ENCODE results near the gene PRKAA1.
"Not testable (repeated sequence)": the region's sequence is repeated elsewhere in the genome, so short reads cannot be mapped to it uniquely, and the experiment has no call there.

Gene PRKAA1

GRCh38 chr5:40794340-40794739 is 3.8 kb downstream of the PRKAA1 start:
- peaks cover 0 to 17% of the 10 kb centered on the region in 2 donors for H3K36me3 ChIP-seq (replicated peaks in 1 of 2; ENCODE audit: control insufficient read depth in 2 of 2, insufficient read depth in 2 of 2, low read length in 2 of 2)
- H3K18ac ChIP-seq (ENCODE audit: low read length); H3K23ac ChIP-seq (ENCODE audit: low read depth, low read length, poor library complexity); H2AFZ ChIP-seq (ENCODE audit: low read length); H3K9me3 ChIP-seq (replicated peaks in 1 of 2; ENCODE audit: control insufficient read depth in 2 of 2, insufficient read depth in 1 of 2, low read depth in 1 of 2, low read length in 2 of 2); H2BK120ac ChIP-seq (ENCODE audit: low read depth, low read length); H2AK5ac ChIP-seq (ENCODE audit: low read depth, low read length); H4K8ac ChIP-seq (ENCODE audit: low read depth, low read length); H3K4me1 ChIP-seq (ENCODE audit: control insufficient read depth in 2 of 2, insufficient read depth in 1 of 2, low read depth in 1 of 2, low read length in 2 of 2); H2BK5ac ChIP-seq (ENCODE audit: low read length); H3K4me3 ChIP-seq (ENCODE audit: low read length in 2 of 2); H3K27ac ChIP-seq (replicated peaks; ENCODE audit: low read length); DNase-seq (ENCODE audit: low spot score); H2BK15ac ChIP-seq (ENCODE audit: low read length); H3K79me1 ChIP-seq (ENCODE audit: low read depth, low read length); H3K9ac ChIP-seq (ENCODE audit: low read depth, low read length, poor library complexity); H3K4ac ChIP-seq (ENCODE audit: low read length); H3K4me2 ChIP-seq (ENCODE audit: insufficient read depth, low read length, poor library complexity, severe bottlenecking); H4K91ac ChIP-seq (ENCODE audit: low read depth, low read length, poor library complexity); H3K14ac ChIP-seq (ENCODE audit: low read length); H2BK12ac ChIP-seq (ENCODE audit: low read length); H3K27me3 ChIP-seq (ENCODE audit: control insufficient read depth in 3 of 3, insufficient read depth in 3 of 3, low read depth in 1 of 3, low read length in 3 of 3): not testable (repeated sequence)

DNA sequence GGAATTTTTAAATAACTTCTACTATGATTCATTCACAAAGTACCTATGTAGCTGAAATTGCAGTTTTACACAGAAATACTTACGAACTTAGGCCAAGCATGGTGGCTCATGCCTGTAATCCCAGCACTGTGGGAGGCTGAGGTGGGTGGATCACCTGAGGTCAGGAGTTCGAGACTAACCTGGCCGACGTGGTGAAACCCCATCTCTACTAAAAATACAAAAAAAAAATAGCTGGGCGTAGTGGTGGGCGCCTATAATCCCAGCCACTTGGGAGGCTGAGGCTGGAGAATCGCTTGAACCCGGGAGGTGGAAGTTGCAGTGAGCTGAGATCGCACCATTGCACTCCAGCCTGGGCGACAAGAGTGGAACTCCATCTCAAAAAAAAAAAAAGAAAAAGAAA is 5.5 kb downstream of the PRKAA1 start:
- H3K27me3 ChIP-seq (ENCODE audit: control insufficient read depth in 3 of 3, insufficient read depth in 3 of 3, low read depth in 1 of 3, low read length in 3 of 3); H3K4me1 ChIP-seq (ENCODE audit: control insufficient read depth in 2 of 2, insufficient read depth in 1 of 2, low read depth in 1 of 2, low read length in 2 of 2); H2AK5ac ChIP-seq (ENCODE audit: low read depth, low read length); H3K27ac ChIP-seq (replicated peaks; ENCODE audit: low read length); H2BK12ac ChIP-seq (ENCODE audit: low read length); H2BK15ac ChIP-seq (ENCODE audit: low read length); H2BK5ac ChIP-seq (ENCODE audit: low read length); H3K18ac ChIP-seq (ENCODE audit: low read length); H3K23ac ChIP-seq (ENCODE audit: low read depth, low read length, poor library complexity); H4K91ac ChIP-seq (ENCODE audit: low read depth, low read length, poor library complexity); H3K4ac ChIP-seq (ENCODE audit: low read length); H4K8ac ChIP-seq (ENCODE audit: low read depth, low read length); H2AFZ ChIP-seq (ENCODE audit: low read length); H3K14ac ChIP-seq (ENCODE audit: low read length); H2BK120ac ChIP-seq (ENCODE audit: low read depth, low read length); H3K4me2 ChIP-seq (ENCODE audit: insufficient read depth, low read length, poor library complexity, severe bottlenecking); H3K9ac ChIP-seq (ENCODE audit: low read depth, low read length, poor library complexity); DNase-seq (ENCODE audit: low spot score); H3K4me3 ChIP-seq (ENCODE audit: low read length in 2 of 2): not testable (repeated sequence)
- Histone ChIP-seq H3K36me3 (replicated peaks in 1 of 2; ENCODE audit: control insufficient read depth in 2 of 2, insufficient read depth in 2 of 2, low read length in 2 of 2) (peaks cover 0 to 21% of the 10 kb centered on the region in 2 donors), H3K79me1 (ENCODE audit: low read depth, low read length) (peaks cover 11% of the 10 kb centered on the region), H3K9me3 (replicated peaks in 1 of 2; ENCODE audit: control insufficient read depth in 2 of 2, insufficient read depth in 1 of 2, low read depth in 1 of 2, low read length in 2 of 2) (peaks cover 0 to 12% of the 10 kb centered on the region in 2 donors)
- WGBS, 2 donors (ENCODE audit: extremely low coverage in 2 of 2, insufficient read length in 2 of 2, insufficient replicate concordance in 1 of 2) = no CpG with 5 or more reads among the region's 10 CpGs

DNA sequence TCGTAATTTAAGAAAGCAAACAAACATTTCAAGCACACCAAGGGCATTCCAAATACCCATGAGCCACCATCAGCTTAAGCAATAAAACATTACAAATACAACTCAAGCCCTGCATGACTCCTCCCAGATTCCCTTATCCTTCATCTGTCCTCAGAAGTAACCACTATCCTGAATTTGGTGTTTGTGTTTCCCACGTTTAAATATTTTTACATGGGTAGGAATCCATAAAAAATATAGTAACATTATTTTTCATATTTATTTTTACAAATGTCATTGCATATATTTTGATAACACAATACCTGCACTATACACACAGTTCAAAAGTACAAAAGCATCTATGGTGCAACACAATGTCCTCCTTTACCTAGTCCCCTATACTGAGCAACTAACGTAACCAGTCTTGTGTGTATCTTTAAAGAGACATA is 6.4 kb downstream of the PRKAA1 start:
- H2BK120ac ChIP-seq (ENCODE audit: low read depth, low read length) = no peak overlapping the region
- H3K4me3 ChIP-seq (ENCODE audit: low read length in 2 of 2) = no peak overlapping the region
- no peak overlapping the region for H2AK5ac ChIP-seq (ENCODE audit: low read depth, low read length)
- no peak overlapping the region for H3K18ac ChIP-seq (ENCODE audit: low read length)
- no peak overlapping the region for H2AFZ ChIP-seq (ENCODE audit: low read length)
- no peak overlapping the region for H3K14ac ChIP-seq (ENCODE audit: low read length)
- no peak overlapping the region for H2BK15ac ChIP-seq (ENCODE audit: low read length)
- no peak overlapping the region for H3K27ac ChIP-seq (replicated peaks; ENCODE audit: low read length)
- peaks cover 0 to 17% of the 10 kb centered on the region in 2 donors for H3K9me3 ChIP-seq (replicated peaks in 1 of 2; ENCODE audit: control insufficient read depth in 2 of 2, insufficient read depth in 1 of 2, low read depth in 1 of 2, low read length in 2 of 2)
- no peak overlapping the region for H3K9ac ChIP-seq (ENCODE audit: low read depth, low read length, poor library complexity)
- H4K91ac ChIP-seq (ENCODE audit: low read depth, low read length, poor library complexity) = no peak overlapping the region
- no peaks in the 10 kb centered on the region for H3K27me3 ChIP-seq (ENCODE audit: control insufficient read depth in 3 of 3, insufficient read depth in 3 of 3, low read depth in 1 of 3, low read length in 3 of 3)
- no peak overlapping the region for H4K8ac ChIP-seq (ENCODE audit: low read depth, low read length)
- peaks cover 0 to 21% of the 10 kb centered on the region in 2 donors for H3K36me3 ChIP-seq (replicated peaks in 1 of 2; ENCODE audit: control insufficient read depth in 2 of 2, insufficient read depth in 2 of 2, low read length in 2 of 2)
- H3K79me1 ChIP-seq (ENCODE audit: low read depth, low read length) = peaks cover 8% of the 10 kb centered on the region
- H3K4me2 ChIP-seq (ENCODE audit: insufficient read depth, low read length, poor library complexity, severe bottlenecking) = no peak overlapping the region
- peaks cover 2% of the 10 kb centered on the region in 2 donors for H3K4me1 ChIP-seq (ENCODE audit: control insufficient read depth in 2 of 2, insufficient read depth in 1 of 2, low read depth in 1 of 2, low read length in 2 of 2)
- no peak overlapping the region for H2BK5ac ChIP-seq (ENCODE audit: low read length)
- H3K4ac ChIP-seq (ENCODE audit: low read length) = no peak overlapping the region
- WGBS, 2 donors (ENCODE audit: extremely low coverage in 2 of 2, insufficient read length in 2 of 2, insufficient replicate concordance in 1 of 2) = no CpG with 5 or more reads among the region's 3 CpGs
- no peak overlapping the region for H3K23ac ChIP-seq (ENCODE audit: low read depth, low read length, poor library complexity)
- no peak overlapping the region for H2BK12ac ChIP-seq (ENCODE audit: low read length)
- DNase-seq (ENCODE audit: low spot score) = no peak

GRCh38 chr5:40790947-40791593 is 7.1 kb downstream of the PRKAA1 start:
- H4K8ac ChIP-seq (ENCODE audit: low read depth, low read length) = no peak overlapping the region
- H3K27ac ChIP-seq (replicated peaks; ENCODE audit: low read length) = no peak overlapping the region
- H2AFZ ChIP-seq (ENCODE audit: low read length) = no peak overlapping the region
- WGBS, 2 donors (ENCODE audit: extremely low coverage in 2 of 2, insufficient read length in 2 of 2, insufficient replicate concordance in 1 of 2) = no CpG with 5 or more reads among the region's 3 CpGs
- no peaks in the 10 kb centered on the region for H3K4me1 ChIP-seq (ENCODE audit: control insufficient read depth in 2 of 2, insufficient read depth in 1 of 2, low read depth in 1 of 2, low read length in 2 of 2)
- H3K23ac ChIP-seq (ENCODE audit: low read depth, low read length, poor library complexity) = no peak overlapping the region
- H3K27me3 ChIP-seq (ENCODE audit: control insufficient read depth in 3 of 3, insufficient read depth in 3 of 3, low read depth in 1 of 3, low read length in 3 of 3) = no peaks in the 10 kb centered on the region
- H3K79me1 ChIP-seq (ENCODE audit: low read depth, low read length) = peaks cover 8% of the 10 kb centered on the region
- H3K9me3 ChIP-seq (replicated peaks in 1 of 2; ENCODE audit: control insufficient read depth in 2 of 2, insufficient read depth in 1 of 2, low read depth in 1 of 2, low read length in 2 of 2) = peaks cover 0 to 18% of the 10 kb centered on the region in 2 donors
- no peak overlapping the region for H3K4me2 ChIP-seq (ENCODE audit: insufficient read depth, low read length, poor library complexity, severe bottlenecking)
- H4K91ac ChIP-seq (ENCODE audit: low read depth, low read length, poor library complexity) = no peak overlapping the region
- H3K14ac ChIP-seq (ENCODE audit: low read length) = no peak overlapping the region
- no peak overlapping the region for H2BK120ac ChIP-seq (ENCODE audit: low read depth, low read length)
- no peak overlapping the region for H3K4me3 ChIP-seq (ENCODE audit: low read length in 2 of 2)
- no peak overlapping the region for H2AK5ac ChIP-seq (ENCODE audit: low read depth, low read length)
- no peak overlapping the region for H2BK12ac ChIP-seq (ENCODE audit: low read length)
- H2BK15ac ChIP-seq (ENCODE audit: low read length) = no peak overlapping the region
- H3K18ac ChIP-seq (ENCODE audit: low read length) = no peak overlapping the region
- no peak overlapping the region for H3K4ac ChIP-seq (ENCODE audit: low read length)
- peaks cover 0 to 17% of the 10 kb centered on the region in 2 donors for H3K36me3 ChIP-seq (replicated peaks in 1 of 2; ENCODE audit: control insufficient read depth in 2 of 2, insufficient read depth in 2 of 2, low read length in 2 of 2)
- H3K9ac ChIP-seq (ENCODE audit: low read depth, low read length, poor library complexity) = no peak overlapping the region
- no peak overlapping the region for H2BK5ac ChIP-seq (ENCODE audit: low read length)
- no peak for DNase-seq (ENCODE audit: low spot score)

All from neuronal stem cell (in vitro differentiated cells).